AG10803 (cell line): ENCODE measurements around the gene ASPHD2.

Experiments used
- DNase-seq: peaks from one replicate; pipeline ENCODE4 v3.0.0; 2010; ENCODE audit warnings: low read depth
- H3K4me3 ChIP-seq: 2 replicates; pipeline ENCODE4 v1.5.1; 2011; ENCODE audit warnings: mild to moderate bottlenecking, low read length, control low read depth
- TF ChIP-seq, protein P1 (sequence below): conservative IDR thresholded peaks from 2 replicates; pipeline ENCODE4 v1.5.1; 2011; ENCODE audit warnings: mild to moderate bottlenecking, low read length, control low read depth, inconsistent platforms

The ASPHD2 gene

DNA sequence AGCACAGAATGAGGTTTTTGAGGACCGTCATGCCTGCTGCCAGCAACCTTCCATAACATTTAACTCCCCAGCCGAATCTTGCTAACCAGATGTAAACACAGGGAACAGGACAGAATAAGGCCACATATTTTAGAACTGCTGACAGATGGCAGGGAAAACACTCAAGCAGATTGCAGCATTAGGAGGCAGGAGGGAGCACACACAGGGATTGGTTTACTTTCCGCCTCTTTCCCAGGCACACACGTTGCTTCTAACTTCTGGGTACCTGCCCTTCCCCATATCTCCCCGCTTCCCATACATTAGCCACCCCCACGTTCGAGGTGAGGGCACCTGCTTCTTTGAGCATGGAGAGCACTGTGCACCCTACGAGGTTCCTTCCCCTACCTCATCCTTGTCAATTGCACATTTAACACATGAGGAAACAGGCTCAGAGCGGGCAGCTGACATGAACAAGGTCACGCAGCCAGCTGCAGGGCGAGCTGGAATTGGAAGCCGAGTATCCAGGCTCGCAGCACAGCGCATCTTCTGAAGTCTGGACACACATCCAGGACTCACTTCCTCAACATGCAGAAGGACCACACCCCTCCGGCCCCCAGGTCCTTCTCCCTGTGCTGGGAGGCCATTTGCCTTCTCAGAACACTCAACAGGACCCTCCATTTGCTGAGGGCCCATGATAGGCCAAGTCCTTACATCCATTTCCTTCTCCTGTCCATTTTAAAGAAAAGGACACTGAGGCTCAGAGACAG lies 18.7 kb downstream of the ASPHD2 start:
- TF ChIP-seq, protein P1, sequence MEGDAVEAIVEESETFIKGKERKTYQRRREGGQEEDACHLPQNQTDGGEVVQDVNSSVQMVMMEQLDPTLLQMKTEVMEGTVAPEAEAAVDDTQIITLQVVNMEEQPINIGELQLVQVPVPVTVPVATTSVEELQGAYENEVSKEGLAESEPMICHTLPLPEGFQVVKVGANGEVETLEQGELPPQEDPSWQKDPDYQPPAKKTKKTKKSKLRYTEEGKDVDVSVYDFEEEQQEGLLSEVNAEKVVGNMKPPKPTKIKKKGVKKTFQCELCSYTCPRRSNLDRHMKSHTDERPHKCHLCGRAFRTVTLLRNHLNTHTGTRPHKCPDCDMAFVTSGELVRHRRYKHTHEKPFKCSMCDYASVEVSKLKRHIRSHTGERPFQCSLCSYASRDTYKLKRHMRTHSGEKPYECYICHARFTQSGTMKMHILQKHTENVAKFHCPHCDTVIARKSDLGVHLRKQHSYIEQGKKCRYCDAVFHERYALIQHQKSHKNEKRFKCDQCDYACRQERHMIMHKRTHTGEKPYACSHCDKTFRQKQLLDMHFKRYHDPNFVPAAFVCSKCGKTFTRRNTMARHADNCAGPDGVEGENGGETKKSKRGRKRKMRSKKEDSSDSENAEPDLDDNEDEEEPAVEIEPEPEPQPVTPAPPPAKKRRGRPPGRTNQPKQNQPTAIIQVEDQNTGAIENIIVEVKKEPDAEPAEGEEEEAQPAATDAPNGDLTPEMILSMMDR: no peak
- DNase-seq: no peak

DNA sequence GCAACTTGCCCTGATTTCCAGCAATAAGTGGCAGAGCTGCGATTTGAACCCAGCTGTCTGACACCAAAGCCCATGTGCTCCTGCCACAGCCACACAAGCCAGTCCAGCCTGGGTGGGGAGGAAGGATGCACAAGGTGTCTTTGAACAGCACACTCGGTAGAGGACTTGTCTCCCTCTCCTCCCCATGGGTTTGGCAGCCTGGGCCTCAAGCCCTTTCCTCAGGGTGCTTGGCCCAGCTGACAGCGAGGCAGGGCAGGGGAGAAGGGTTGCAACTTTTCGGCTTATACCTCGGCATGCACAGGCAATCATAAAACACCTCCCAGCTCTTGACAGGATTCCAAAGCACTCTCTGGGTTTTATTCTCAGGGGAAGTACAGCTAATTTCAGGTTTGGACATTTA lies 19.3 kb downstream of the ASPHD2 start:
- TF ChIP-seq, protein P1: no peak
- H3K4me3 ChIP-seq: no peak overlapping the region
- no peak for DNase-seq

More for the DNA sequence above, 18.7 kb downstream of the ASPHD2 start:
- no peak overlapping the region for H3K4me3 ChIP-seq

DNA sequence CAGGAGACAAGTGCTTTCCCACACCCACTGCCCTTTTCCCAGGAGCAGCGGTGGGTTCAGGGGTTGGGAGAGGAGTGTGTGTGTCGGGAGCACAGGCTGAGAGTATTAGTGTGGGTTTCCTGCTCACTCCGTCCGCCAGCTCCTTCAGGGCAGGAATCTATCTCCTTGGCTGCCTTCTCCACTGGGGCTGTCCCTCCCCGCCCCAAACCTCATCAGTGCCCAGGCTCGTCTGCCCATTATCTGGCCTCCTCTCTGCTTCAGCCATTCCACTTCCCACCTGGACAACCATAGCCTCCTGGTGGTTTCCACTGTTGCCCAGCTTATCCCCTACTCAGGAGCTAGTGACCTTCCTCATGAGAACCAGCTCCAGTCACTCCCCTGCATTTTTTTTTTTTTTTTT lies 19.9 kb downstream of the ASPHD2 start:
- no peak for DNase-seq
- H3K4me3 ChIP-seq: no peak overlapping the region
- TF ChIP-seq, protein P1: no peak

DNA sequence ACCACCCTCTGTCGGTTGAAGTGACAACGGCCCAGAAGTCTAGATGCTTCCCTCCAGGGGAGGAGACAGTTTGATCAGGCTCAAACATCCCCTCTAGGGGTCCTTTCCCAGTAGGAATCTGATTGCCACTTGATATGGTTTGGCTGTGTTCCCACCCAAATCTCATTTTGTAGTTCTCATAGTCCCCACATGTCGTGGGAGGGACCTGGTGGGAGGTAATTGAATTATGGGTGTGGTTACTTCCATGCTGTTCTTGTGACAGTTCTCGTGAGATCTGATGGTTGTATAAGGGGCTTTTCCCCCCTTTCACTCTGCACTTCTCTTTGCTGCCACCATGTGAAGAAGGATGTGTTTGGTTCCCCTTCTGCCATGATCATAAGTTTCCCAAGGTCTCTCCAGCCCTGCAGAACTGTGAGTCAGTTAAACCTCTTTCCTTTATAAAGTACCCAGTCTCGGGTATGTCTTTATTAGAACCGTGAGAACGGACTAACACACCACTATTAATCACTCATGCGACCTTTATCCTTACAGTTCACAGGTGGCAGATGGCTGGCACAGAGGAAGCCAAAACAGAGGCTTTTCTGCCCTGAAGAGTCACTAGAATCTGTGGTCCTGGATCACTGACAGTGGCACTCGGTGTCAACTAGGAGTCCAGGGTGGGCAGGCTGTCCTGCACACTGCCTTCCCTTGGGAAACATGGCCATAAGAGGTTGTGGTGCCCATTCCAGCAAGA lies 21.6 kb downstream of the ASPHD2 start:
- TF ChIP-seq, protein P1: no peak
- no peak for DNase-seq
- no peak overlapping the region for H3K4me3 ChIP-seq

DNA sequence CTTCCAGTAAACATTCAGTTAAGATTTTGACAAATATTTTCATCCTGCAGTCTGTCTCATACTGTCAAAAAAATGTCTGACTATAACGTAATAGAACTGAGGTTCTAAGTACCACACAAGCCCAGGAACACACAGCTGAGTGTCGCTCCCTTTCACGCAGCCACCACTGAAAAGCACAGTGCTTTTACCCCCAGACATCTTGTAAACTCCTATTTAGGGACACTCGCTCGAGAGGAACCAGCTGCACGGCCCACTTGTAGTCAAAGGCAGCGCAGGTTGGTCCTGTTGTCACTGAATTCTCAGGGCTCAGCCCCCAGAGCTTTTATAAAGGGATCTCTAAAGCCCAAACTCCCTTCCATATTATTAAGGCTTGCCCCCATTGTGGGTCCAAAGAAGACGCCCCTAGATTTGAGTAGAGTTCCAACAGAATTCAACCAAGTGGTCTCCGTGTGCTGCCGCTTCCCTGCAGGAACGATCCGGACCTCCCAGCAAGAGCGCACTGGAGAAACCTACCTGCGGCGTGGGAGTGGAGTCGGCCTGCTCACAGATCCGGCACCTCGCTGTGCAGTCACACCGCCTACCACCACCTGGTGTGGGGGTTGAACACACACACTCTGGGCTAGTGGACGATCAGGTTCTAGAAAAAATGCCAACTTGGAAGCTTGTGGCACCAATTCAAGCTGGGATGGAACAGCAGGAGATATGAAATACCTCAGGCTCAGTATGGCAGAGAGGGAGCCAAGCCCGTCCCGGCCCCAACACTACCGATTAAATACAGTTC lies 23.4 kb downstream of the ASPHD2 start:
- no peak overlapping the region for H3K4me3 ChIP-seq
- no peak for DNase-seq
- TF ChIP-seq, protein P1: no peak

DNA sequence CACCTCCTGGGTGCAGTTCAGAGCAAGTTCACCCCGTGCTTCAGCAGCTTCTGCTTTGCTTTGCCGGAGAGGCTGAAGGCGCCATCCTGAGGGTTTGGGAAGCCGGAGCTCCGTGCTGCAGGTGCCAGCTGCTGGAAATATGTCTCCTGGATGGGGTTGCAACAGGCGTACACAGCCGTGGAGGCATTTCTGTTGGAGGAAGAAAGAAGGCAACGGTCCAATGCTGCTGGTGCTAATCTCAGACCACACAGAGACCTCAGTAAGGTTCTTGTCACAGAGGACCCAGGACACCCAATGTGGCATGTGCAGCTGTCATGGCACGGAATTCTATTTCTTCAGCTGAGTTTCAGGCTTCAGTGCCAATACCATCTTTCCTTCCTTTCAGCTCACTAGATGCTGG lies 24.2 kb downstream of the ASPHD2 start:
- TF ChIP-seq, protein P1: no peak
- no peak overlapping the region for H3K4me3 ChIP-seq
- no peak for DNase-seq
